ENCODE measurements around the gene CARD10.

Gene CARD10

DNA sequence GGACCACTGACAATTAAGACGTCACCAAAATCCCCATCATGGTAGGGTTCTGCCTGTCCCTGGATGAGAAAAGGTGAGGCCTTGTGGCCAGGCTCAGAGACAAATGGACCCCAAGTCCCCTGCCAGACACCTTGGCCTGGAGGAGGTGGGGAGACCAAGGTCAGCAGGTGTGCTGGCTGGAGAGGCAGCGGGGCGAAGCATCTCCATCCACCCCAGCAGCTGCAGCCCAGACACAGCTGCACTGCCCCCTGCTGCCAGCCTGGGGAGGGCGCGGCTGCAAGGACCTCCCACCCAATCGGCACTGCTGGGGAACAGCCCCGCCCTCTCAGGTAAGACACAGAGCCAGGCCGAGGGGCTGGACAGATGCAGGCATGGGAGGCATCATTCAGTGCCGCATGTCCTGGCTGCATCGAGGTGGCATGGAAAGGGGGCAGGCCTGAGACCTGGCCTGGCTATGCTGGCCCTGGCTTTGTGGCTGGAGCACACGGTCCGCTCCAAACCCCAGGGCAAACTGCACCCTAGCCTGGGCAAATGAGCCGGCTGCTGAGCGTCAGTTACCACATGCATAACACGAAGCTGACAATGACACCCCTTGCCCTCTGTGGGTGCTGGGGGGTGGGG is 20.8 kb downstream of the CARD10 start:
- TF ChIP-seq, protein P1, sequence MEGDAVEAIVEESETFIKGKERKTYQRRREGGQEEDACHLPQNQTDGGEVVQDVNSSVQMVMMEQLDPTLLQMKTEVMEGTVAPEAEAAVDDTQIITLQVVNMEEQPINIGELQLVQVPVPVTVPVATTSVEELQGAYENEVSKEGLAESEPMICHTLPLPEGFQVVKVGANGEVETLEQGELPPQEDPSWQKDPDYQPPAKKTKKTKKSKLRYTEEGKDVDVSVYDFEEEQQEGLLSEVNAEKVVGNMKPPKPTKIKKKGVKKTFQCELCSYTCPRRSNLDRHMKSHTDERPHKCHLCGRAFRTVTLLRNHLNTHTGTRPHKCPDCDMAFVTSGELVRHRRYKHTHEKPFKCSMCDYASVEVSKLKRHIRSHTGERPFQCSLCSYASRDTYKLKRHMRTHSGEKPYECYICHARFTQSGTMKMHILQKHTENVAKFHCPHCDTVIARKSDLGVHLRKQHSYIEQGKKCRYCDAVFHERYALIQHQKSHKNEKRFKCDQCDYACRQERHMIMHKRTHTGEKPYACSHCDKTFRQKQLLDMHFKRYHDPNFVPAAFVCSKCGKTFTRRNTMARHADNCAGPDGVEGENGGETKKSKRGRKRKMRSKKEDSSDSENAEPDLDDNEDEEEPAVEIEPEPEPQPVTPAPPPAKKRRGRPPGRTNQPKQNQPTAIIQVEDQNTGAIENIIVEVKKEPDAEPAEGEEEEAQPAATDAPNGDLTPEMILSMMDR (conservative IDR thresholded peaks at IDR 0.05; ENCODE audit: low read length), result no peak
- no peak for DNase-seq (ENCODE audit: low read depth)
- no peak overlapping the region for H3K4me3 ChIP-seq (ENCODE audit: low read length)

DNA sequence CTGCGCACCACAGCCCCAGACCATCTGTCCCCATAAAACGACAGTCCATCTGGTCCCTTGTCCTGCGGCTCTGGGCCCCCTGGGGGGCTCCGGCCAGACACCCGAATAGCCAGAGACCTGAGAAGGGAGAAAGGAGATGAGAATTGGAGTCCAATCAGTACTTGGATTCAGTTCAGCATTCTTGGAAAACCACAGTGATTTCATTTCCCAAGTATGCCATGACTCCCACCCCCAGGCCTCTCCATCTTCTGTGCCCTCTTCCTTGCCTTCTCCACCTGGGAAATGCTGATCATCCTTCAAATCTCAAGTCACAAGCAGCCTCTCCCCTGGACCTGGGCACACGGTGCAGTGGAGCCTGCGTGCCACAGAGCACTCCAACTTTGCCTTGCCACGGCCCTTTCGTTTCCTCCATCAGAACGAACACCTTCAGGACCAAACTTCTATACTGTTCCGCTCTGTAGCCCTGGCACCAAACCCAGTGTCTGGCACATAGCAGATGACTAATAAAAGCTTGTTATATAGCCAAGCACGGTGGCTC is 22.1 kb downstream of the CARD10 start:
- H3K4me3 ChIP-seq (ENCODE audit: low read length), result no peak overlapping the region
- TF ChIP-seq, protein P1 (conservative IDR thresholded peaks at IDR 0.05; ENCODE audit: low read length), result no peak
- peak; percentile 90 for DNase-seq (ENCODE audit: low read depth)

DNA sequence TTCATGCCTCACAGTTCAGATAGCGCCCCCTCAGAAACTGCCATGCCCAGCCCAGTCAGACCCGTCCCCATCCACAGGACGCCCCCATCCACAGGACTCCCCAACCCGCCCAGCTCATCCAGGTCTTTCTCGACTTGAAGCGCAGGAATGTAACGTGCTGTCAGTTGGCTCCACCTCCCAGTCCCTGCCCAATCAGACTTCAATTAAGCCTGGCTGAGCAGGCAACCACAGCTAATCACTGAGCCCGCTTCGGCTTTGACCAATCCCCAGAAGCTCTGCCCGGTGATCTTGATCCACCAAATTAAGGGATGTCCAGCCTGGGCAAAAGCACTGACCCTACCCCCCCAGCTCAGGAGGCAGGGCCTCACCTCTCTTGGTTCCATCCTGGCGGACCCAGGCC is 22.6 kb downstream of the CARD10 start:
- TF ChIP-seq, protein P1 (conservative IDR thresholded peaks at IDR 0.05; ENCODE audit: low read length), result no peak
- no peak overlapping the region for H3K4me3 ChIP-seq (ENCODE audit: low read length)
- peak; percentile 59 for DNase-seq (ENCODE audit: low read depth)

DNA sequence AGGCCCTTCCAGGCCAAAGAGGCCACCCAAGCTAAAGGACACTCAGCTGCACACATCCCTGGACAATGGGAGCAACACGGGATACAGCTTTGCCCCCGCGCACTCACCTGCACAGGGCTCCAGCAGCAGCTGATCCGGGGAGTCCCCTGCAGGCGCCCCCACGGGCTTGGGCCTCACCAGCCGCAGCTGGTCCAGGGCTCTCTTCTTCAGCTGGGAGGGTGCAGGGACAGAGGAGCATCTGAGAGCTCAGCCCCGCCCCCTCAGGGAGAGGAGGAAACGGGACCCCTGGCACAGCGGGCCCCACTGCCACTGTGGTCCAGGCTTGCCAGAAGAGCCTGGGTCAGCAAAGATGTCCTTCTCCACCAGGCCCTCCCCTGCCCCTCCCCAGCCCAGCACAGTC is 25.2 kb downstream of the CARD10 start:
- no peak overlapping the region for H3K4me3 ChIP-seq (ENCODE audit: low read length)
- TF ChIP-seq, protein P1 (conservative IDR thresholded peaks at IDR 0.05; ENCODE audit: low read length), result no peak
- no peak for DNase-seq (ENCODE audit: low read depth)

DNA sequence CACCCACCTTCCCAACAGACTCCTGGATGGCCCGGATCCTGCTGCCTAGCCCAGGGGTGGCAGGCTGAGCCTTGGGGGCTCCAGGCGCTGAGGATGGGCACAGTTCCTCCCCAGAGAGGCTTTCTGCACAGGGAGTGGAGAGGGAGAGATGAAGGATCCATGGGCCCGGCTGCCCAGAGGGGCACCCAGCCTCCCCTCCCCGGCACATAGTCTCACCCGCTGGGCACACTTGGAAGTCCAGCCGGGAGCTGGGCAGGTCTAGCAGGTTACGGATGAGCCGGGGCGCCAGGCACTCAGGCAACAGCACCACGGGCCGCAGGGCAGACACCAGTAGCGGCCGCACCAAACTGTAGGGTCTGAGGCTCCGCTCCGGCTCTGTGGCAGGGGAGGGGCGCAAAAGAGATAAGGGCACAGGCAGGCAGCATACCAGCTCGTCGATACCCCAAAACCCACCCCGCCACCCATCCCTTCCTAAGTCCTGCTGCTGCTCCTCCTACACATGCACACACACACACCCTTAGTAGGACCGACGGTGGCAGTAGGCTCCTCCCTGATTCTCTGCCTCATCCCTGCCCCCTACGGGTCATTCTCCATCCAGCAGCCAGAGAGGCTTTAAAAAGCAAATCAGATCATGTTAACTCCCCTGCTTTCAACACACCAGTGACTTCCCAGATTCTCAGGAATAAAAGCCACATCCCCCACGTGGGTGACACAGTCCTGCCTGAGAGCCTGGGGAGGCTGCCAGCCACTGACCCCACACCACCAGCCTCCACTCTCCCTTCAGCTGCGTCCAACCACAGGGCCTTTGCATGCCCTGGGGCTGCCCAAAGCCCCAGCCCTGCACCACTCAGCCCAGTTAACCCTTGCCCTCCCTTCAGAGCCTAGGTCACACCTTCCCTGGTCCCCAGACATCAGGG is 26.5 kb downstream of the CARD10 start:
- TF ChIP-seq, protein P1 (conservative IDR thresholded peaks at IDR 0.05; ENCODE audit: low read length), result peak; percentile 57
- DNase-seq (ENCODE audit: low read depth), result peak; percentile 60
- no peak overlapping the region for H3K4me3 ChIP-seq (ENCODE audit: low read length)

DNA sequence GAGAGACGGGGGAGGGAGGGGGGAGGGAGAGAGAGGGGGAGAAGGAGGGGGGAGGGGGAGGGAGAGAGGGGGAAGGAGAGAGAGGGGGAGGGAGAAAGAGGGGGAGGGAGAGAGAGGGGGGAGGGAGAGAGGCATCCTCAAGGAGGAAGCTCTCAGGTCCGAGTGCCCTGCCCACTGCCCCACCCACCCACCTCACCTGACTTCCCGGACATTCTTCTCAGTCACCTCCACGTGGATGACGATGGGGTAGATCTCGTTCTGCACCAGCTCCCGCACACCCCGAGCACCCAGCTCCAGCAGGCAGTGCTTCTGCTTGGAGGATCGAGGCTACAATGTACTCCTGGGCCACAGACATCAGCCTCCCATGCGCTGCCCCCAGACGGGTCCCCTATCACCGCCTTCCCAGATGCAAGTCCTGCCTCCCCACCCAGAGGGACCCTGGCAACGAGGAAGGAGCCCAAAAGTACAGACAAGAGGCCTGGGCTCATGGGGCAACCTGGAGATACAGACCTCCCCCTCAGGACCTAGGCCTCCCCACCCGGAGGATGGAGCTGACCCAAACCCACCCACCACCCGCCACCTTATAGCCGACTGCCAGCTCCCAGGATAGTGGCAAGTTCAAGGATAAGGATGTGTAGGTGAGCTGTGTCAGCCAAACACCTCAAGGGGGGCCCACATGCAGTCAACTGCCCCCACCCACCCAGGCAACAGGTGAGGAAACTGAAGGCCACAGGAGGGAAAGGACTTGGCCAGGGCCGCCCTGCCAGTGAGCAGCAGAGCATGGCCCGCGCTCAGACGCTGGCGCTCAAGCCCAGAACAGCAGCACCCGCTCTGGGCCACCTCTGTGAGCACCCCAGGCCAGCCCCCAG is 27.4 kb downstream of the CARD10 start:
- DNase-seq (ENCODE audit: low read depth), result no peak
- no peak overlapping the region for H3K4me3 ChIP-seq (ENCODE audit: low read length)
- TF ChIP-seq, protein P1 (conservative IDR thresholded peaks at IDR 0.05; ENCODE audit: low read length), result no peak

Measured in AG10803 (cell line).